Muscle of leg (tissue), 16 donors: ENCODE data around the gene NFKB1. TPM values are rescaled to one million over a fixed set of nuclear protein-coding genes. Genes with fewer than 3 reads are reported as not detected.

Experiments
- DNase-seq: peaks from one replicate; pipeline ENCODE4 v3.0.0; 2013
- H3K27ac ChIP-seq: one replicate; pipeline ENCODE4 v1.5.1; 2013; ENCODE audit warnings: mild to moderate bottlenecking, low read length, control low read depth
- H3K27me3 ChIP-seq: one replicate; pipeline ENCODE4 v1.6.1; 2013; ENCODE audit warnings: low read length; ENCODE audit not compliant: control insufficient read depth, insufficient read depth
- H3K36me3 ChIP-seq: one replicate; pipeline ENCODE4 v1.6.1; 2013; ENCODE audit warnings: low read length; ENCODE audit not compliant: control insufficient read depth, insufficient read depth
- H3K4me1 ChIP-seq: one replicate; pipeline ENCODE4 v1.6.1; 2013; ENCODE audit warnings: low read length; ENCODE audit not compliant: control insufficient read depth, insufficient read depth
- H3K4me3 ChIP-seq: one replicate; pipeline ENCODE4 v1.5.1; 2013; ENCODE audit warnings: low read length, control low read depth
- H3K9me3 ChIP-seq: replicated peaks from 2 replicates; pipeline ENCODE4 v1.6.1; 2013; ENCODE audit warnings: low read depth, low read length; ENCODE audit not compliant: control insufficient read depth
- WGBS: methylation state at CpG from one replicate; pipeline ENCODE4 v1.1.5; 2013; ENCODE audit warnings: missing lambda C conversion rate; ENCODE audit not compliant: insufficient coverage; 5-methylcytosine and 5-hydroxymethylcytosine counted together
- long read RNA-seq, 11 donors: transcript quantifications; one replicate each; lab custom pipeline, GENCODE V29; 2026
- polyA plus RNA-seq, 8 donors: library from polyadenylated mRNA; unstranded; fragments of 120-200 nt; gene quantifications; one replicate each; pipeline versions ENCODE4 v1.2.1 to v1.2.3, GENCODE V29; 2013; ENCODE audit warnings: inconsistent platforms in 1 of 8, low replicate concordance in 1 of 8; ENCODE audit not compliant: insufficient read length in 8 of 8, insufficient read depth in 1 of 8
- total RNA-seq: library from RNA; stranded (reverse); fragments of 120-200 nt; gene quantifications from one replicate; pipeline ENCODE4 v1.2.4, GENCODE V29; 2013

Gene NFKB1, protein sequence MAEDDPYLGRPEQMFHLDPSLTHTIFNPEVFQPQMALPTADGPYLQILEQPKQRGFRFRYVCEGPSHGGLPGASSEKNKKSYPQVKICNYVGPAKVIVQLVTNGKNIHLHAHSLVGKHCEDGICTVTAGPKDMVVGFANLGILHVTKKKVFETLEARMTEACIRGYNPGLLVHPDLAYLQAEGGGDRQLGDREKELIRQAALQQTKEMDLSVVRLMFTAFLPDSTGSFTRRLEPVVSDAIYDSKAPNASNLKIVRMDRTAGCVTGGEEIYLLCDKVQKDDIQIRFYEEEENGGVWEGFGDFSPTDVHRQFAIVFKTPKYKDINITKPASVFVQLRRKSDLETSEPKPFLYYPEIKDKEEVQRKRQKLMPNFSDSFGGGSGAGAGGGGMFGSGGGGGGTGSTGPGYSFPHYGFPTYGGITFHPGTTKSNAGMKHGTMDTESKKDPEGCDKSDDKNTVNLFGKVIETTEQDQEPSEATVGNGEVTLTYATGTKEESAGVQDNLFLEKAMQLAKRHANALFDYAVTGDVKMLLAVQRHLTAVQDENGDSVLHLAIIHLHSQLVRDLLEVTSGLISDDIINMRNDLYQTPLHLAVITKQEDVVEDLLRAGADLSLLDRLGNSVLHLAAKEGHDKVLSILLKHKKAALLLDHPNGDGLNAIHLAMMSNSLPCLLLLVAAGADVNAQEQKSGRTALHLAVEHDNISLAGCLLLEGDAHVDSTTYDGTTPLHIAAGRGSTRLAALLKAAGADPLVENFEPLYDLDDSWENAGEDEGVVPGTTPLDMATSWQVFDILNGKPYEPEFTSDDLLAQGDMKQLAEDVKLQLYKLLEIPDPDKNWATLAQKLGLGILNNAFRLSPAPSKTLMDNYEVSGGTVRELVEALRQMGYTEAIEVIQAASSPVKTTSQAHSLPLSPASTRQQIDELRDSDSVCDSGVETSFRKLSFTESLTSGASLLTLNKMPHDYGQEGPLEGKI
- 16.8 TPM for total RNA-seq
- 10 to 100 TPM; 16.4 to 26.2 (median 19.9) TPM for polyA plus RNA-seq
- long read RNA-seq, donor 1, partial matches to known transcripts = 0 of 1 reads
- long read RNA-seq, donor 1, other reads (novel, unspliced or antisense) = 0 of 1 reads
- long read RNA-seq, donor 2, partial matches to known transcripts = 0 of 1 reads
- long read RNA-seq, donor 2, other reads (novel, unspliced or antisense) = 0 of 1 reads
- long read RNA-seq, donor 3, full-length matches to known transcripts = 3 of 11 reads
- long read RNA-seq, donor 3, partial matches to known transcripts = 8 of 11 reads
- long read RNA-seq, donor 3, other reads (novel, unspliced or antisense) = 0 of 11 reads
- long read RNA-seq, donor 4, full-length matches to known transcripts = 3 of 9 reads
- long read RNA-seq, donor 4, partial matches to known transcripts = 6 of 9 reads
- long read RNA-seq, donor 4, other reads (novel, unspliced or antisense) = 0 of 9 reads
- long read RNA-seq, donor 5, partial matches to known transcripts = 41 of 42 reads
- long read RNA-seq, donor 5, other reads (novel, unspliced or antisense) = 0 of 42 reads
- long read RNA-seq, donor 6, full-length matches to known transcripts = 3 of 9 reads
- long read RNA-seq, donor 6, partial matches to known transcripts = 6 of 9 reads
- long read RNA-seq, donor 6, other reads (novel, unspliced or antisense) = 0 of 9 reads
- long read RNA-seq, donor 7, full-length matches to known transcripts = 3 of 3 reads
- long read RNA-seq, donor 7, partial matches to known transcripts = 0 of 3 reads
- long read RNA-seq, donor 7, other reads (novel, unspliced or antisense) = 0 of 3 reads
- long read RNA-seq, donor 8, full-length matches to known transcripts = 2 of 14 reads
- long read RNA-seq, donor 8, partial matches to known transcripts = 12 of 14 reads
- long read RNA-seq, donor 8, other reads (novel, unspliced or antisense) = 0 of 14 reads
- long read RNA-seq, donor 9, full-length matches to known transcripts = 1 of 6 reads
- long read RNA-seq, donor 9, partial matches to known transcripts = 5 of 6 reads
- long read RNA-seq, donor 9, other reads (novel, unspliced or antisense) = 0 of 6 reads
- long read RNA-seq, donor 10, partial matches to known transcripts = 0 of 2 reads
- long read RNA-seq, donor 10, other reads (novel, unspliced or antisense) = 0 of 2 reads
- long read RNA-seq, donor 11, full-length matches to known transcripts = 1 of 1 reads
- long read RNA-seq, donor 11, partial matches to known transcripts = 0 of 1 reads
- long read RNA-seq, donor 11, other reads (novel, unspliced or antisense) = 0 of 1 reads

DNA sequence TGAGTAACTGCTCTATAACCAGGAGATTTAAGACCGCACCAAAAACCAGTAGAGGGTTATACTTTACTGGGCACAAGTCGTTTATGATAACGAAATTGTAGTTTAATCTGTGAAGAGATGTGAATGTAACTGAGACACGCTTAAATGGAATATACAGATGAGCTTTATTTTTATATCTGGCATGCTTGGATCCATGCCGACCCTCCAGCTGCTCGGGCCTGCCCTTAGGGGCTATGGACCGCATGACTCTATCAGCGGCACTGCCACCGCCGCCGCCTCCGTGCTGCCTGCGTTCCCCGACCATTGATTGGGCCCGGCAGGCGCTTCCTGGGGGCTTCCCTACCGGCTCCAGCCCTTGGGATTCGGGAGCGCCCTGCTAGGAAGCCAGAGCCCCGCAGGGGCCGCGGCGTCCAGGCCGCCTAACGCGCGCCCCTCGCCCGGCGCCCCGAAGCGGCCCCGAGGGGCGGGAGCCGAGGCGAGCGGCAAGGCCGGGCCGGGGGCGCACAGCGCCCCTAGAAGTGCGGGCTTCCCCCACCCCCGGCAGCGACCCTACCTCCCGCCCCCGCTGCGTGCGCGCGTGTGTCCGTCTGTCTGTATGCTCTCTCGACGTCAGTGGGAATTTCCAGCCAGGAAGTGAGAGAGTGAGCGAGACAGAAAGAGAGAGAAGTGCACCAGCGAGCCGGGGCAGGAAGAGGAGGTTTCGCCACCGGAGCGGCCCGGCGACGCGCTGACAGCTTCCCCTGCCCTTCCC is at the start of gene NFKB1:
Gene NFKB1, plus strand, starts transcription at position 664 of the 751 bp plus-strand sequence. CDS start 24,160 bp downstream, outside the sequence.
- H3K4me1 ChIP-seq = peaks cover 8% of the 10 kb centered on the region
- H3K27ac ChIP-seq = peak within 1 kb of the TSS; percentile 98
- peak; percentile 92 for DNase-seq
- no peaks in the 10 kb centered on the region for H3K27me3 ChIP-seq
- peak within 1 kb of the TSS; percentile 87 for H3K4me3 ChIP-seq
- WGBS = 2% methylated on average over 54 of the region's 63 CpGs
- H3K36me3 ChIP-seq = no peaks in the 10 kb centered on the region
- H3K9me3 ChIP-seq = no peaks in the 10 kb centered on the region

DNA sequence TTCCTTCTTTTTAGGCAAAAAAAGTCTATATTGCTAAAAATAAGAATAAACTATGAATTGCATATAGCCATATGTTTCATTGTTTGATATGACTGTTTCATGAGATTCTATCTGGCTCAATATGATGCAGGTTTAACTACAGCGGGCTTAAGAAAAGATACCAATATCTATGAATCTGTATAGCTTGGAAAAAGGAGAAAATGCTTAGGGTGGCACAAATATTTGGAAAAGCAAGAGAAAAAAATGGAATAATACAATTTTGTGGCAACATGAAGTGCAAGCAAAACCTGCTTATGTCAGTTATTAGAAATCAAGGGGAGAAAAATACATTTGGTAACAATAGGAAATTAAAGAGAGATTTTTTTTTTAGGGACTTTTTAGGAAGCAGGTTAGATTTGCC is 48.3 kb upstream of the NFKB1 start:
- no peak for DNase-seq
- Histone ChIP-seq H3K36me3 (no peaks in the 10 kb centered on the region), H3K9me3 (no peaks in the 10 kb centered on the region), H3K27me3 (no peaks in the 10 kb centered on the region), H3K4me1 (peaks cover 14% of the 10 kb centered on the region), H3K4me3 (no peak overlapping the region), H3K27ac (no peak overlapping the region)
- WGBS = no CpG with 5 or more reads among the region's 1 CpG

DNA sequence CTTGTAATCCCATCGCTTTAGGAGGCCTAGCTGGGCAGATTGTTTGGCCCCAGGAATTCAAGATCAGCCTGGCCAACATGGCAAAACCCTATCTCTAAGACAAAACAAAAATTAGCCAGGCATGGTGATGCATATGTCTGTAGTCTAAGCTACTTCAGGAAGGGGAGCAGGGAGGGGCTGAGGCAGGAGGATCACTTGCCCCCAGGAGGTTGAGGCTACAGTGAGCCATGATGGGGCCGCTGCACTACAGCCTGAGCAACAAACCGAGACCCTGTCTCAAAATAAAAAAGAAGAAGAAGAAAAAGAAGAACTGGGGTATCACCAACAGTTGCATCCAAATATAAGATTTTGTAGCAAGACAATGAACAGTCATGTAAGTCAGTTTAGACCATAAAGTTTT is 47.3 kb upstream of the NFKB1 start:
- H3K9me3 ChIP-seq = no peaks in the 10 kb centered on the region
- no CpG with 5 or more reads among the region's 3 CpGs for WGBS
- no peaks in the 10 kb centered on the region for H3K27me3 ChIP-seq
- no peak for DNase-seq
- H3K27ac ChIP-seq = no peak overlapping the region
- H3K4me1 ChIP-seq = peaks cover 14% of the 10 kb centered on the region
- H3K4me3 ChIP-seq = no peak overlapping the region
- H3K36me3 ChIP-seq = no peaks in the 10 kb centered on the region

DNA sequence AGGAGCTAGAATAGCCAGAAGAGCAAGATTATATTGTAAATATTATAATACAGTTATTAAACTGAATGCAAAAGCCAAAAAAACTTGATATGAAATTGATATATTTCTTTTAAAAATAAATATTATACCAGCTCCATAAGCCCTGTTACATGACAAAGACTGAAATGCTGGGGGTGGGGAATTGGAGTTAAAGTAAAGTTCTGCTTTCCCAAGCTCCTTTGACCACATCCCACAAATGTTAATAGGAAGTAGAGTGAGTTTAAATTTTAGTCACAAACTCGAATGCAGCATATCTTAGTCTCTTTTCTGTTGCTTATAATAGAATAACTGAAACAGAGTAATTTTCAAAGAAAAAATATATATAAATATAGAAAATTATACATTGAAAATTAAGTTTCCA is 46.9 kb upstream of the NFKB1 start:
- H3K4me3 ChIP-seq = no peak overlapping the region
- peak; percentile 30 for DNase-seq
- H3K9me3 ChIP-seq = no peaks in the 10 kb centered on the region
- H3K4me1 ChIP-seq = peaks cover 14% of the 10 kb centered on the region
- no CpG with 5 or more reads among the region's 1 CpG for WGBS
- no peaks in the 10 kb centered on the region for H3K27me3 ChIP-seq
- H3K27ac ChIP-seq = no peak overlapping the region
- H3K36me3 ChIP-seq = no peaks in the 10 kb centered on the region

DNA sequence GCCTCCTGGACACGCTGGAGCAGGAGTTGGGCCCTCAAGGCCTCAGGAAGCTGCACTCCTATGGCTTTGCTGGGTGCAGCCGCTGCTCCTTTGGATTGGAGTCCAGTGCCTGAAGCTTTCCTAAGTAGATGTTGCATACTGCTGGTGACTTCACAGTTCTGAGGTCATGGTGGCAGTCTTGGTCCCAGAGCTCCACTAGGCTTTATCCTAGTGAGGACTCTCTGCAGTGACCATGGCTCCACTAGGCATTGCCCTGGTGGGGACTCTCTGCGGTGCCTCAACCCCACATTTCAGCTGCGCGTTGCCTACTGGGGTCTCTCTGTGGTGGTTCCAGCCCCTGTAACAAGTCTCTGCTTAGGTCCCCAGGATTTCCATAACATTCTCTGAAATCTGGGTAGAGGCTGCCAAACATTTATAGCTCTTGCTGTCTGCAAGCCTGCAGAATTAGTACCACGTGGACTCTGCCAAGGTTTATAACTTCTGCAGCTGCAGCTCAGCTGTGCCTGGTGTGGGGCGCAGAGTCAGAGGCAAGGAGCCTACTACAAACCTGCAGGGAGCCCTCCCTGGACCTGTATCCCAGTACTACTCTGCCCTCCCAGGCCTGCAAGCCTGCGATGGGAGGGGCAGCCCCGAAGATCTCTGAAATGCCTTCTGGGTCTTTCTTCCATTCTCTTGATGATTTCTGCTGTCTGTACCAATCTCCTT is 46.0 kb upstream of the NFKB1 start:
- peak overlapping the region; percentile 49 for H3K27ac ChIP-seq
- H3K4me3 ChIP-seq = no peak overlapping the region
- H3K27me3 ChIP-seq = no peaks in the 10 kb centered on the region
- peaks cover 14% of the 10 kb centered on the region for H3K4me1 ChIP-seq
- no peaks in the 10 kb centered on the region for H3K36me3 ChIP-seq
- H3K9me3 ChIP-seq = no peaks in the 10 kb centered on the region
- 40% methylated on average over 8 of the region's 9 CpGs for WGBS
- peak; percentile 85 for DNase-seq

DNA sequence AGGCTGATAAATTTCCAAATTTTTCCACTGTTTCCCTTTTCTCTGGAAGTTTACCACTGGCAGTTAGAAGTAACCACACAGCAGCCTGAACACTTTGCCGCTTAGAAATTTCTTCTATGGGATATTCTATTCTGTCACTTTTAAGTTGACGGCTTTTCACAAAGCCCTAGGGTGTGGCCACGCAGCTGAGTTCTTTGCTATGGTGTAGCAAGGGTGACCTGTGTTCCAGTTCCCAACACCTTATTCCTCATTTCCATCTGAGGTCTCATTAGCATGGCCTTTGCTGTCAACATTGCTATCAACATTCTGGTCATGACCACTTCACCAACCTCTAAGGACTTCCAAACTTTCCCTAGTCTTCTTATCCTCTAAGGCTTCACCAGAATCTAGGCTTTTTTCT is 45.4 kb upstream of the NFKB1 start:
- no peak for DNase-seq
- Histone ChIP-seq H3K36me3 (no peaks in the 10 kb centered on the region), H3K27ac (peak overlapping the region; percentile 49), H3K4me1 (peaks cover 14% of the 10 kb centered on the region), H3K27me3 (no peaks in the 10 kb centered on the region), H3K9me3 (no peaks in the 10 kb centered on the region), H3K4me3 (no peak overlapping the region)
- WGBS = no CpG with 5 or more reads among the region's 3 CpGs

DNA sequence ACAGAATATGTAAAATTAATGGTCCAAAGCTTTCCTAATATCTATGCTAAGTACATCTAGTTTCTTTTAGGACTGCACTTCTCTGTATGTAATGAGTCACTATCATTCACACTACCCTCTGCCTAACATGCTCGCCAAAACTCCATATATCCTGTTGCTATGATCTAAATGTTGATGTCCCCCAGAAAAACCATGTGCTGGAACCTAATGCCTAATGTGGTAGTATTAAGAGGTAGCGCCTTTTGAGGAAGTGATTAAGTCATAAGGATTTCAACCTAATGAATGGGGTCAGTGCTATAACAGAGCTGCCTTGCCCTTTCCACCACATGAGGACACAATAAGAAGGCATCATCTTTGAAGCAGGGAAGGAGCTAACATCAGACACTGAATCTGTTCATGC is 34.9 kb upstream of the NFKB1 start:
- no peak for DNase-seq
- Histone ChIP-seq H3K27me3 (no peaks in the 10 kb centered on the region), H3K27ac (no peak overlapping the region), H3K4me1 (no peaks in the 10 kb centered on the region), H3K4me3 (no peak overlapping the region), H3K9me3 (no peaks in the 10 kb centered on the region), H3K36me3 (no peaks in the 10 kb centered on the region)
- WGBS = no CpG with 5 or more reads among the region's 2 CpGs

DNA sequence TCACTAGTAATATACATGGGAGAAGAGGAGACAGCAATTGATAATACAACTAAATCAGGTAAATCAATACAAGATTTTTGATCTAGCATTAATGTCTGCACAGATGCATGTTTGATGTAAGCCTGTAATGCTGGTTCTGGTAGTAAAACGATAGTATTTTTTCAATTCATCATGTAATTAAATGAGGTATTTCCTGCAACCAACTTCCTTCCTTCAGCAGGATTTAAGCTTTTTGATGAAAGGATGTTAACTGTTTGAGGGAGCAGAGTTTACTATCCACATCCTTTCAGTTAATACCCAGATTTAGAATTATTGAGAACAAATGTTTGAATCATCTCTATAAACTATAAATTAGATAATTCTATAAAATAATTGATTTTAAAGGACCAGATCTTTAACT is 31.4 kb upstream of the NFKB1 start:
- Histone ChIP-seq H3K36me3 (no peaks in the 10 kb centered on the region), H3K9me3 (no peaks in the 10 kb centered on the region), H3K4me1 (no peaks in the 10 kb centered on the region), H3K4me3 (no peak overlapping the region), H3K27me3 (no peaks in the 10 kb centered on the region), H3K27ac (no peak overlapping the region)
- no CpG with 5 or more reads among the region's 1 CpG for whole genome bisulfite sequencing
- no peak for DNase-seq
